ENCODE results near the gene GINS2. TPM values are rescaled to one million over a fixed set of nuclear protein-coding genes. Genes with fewer than 3 reads are reported as not detected.

GINS2 gene
- total RNA-seq, 2 experiments from 2014 or later = 74.3 to 142 TPM

GRCh38 chr16:85641776-85642176 is 47.0 kb downstream of the GINS2 start:
- intact Hi-C loops (cut with micrococcal nuclease; ENCODE audit: unreplicated experiment) = no loop called here
- Histone ChIP-seq H4K20me1 (ENCODE audit: insufficient read depth, low read length) (no peaks in the 10 kb centered on the region), H3K27ac (ENCODE audit: low read depth, low read length, poor library complexity, severe bottlenecking) (no peak overlapping the region), H2AFZ (ENCODE audit: low read length) (no peak overlapping the region), H3K79me2 (ENCODE audit: insufficient read depth, low read depth, low read length) (no peaks in the 10 kb centered on the region), H3K4me2 (ENCODE audit: low read length) (no peak overlapping the region), H3K4me1 (ENCODE audit: insufficient read depth, low read length, poor library complexity, severe bottlenecking) (no peaks in the 10 kb centered on the region), H3K9me2 (ENCODE audit: insufficient read depth, low read length) (no peaks in the 10 kb centered on the region), H3K36me3 (ENCODE audit: insufficient read depth, low read length) (no peaks in the 10 kb centered on the region; the same call in 1 of the 2 replicates), H3K9me3 (ENCODE audit: low read length) (no peaks in the 10 kb centered on the region), H3K4me3 (ENCODE audit: low read depth, low read length, poor library complexity, severe bottlenecking) (no peak overlapping the region)
- TF ChIP-seq, protein P1, sequence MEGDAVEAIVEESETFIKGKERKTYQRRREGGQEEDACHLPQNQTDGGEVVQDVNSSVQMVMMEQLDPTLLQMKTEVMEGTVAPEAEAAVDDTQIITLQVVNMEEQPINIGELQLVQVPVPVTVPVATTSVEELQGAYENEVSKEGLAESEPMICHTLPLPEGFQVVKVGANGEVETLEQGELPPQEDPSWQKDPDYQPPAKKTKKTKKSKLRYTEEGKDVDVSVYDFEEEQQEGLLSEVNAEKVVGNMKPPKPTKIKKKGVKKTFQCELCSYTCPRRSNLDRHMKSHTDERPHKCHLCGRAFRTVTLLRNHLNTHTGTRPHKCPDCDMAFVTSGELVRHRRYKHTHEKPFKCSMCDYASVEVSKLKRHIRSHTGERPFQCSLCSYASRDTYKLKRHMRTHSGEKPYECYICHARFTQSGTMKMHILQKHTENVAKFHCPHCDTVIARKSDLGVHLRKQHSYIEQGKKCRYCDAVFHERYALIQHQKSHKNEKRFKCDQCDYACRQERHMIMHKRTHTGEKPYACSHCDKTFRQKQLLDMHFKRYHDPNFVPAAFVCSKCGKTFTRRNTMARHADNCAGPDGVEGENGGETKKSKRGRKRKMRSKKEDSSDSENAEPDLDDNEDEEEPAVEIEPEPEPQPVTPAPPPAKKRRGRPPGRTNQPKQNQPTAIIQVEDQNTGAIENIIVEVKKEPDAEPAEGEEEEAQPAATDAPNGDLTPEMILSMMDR (conservative IDR thresholded peaks at IDR 0.05; ENCODE audit: low read length) = no peak
- no peak for TF ChIP-seq EZH2phosphoT487 (IDR thresholded peaks at IDR 0.05; ENCODE audit: borderline replicate concordance, low read depth, low read length)
- no peak for DNase-seq (ENCODE audit: low spot score)
- ChIA-PET CTCF (ENCODE audit: unreplicated experiment) (no interaction called here), POLR2A (no interaction called here)
- BruUV-seq (replicated peaks) = no TSS peak

DNA sequence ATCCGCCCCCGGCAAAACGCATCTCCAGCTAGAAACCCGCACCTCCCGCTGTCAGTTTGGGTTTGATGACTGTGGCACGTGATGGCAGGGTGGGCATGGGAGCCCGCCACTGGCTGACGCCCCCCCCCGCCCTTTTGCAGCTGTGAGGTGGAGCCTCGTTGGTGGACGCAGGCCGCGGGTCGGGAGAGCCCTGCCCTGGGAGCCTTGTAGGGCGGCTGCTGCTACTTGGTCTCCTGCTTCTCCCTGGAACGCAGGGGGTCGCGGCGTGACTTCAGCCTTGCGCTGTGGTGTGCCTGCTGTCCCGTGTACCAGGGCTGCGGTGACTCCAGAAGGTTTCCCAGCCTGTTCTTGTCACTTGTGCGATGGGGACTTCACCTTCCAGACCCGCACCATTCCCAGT is 47.4 kb downstream of the GINS2 start:
- no peaks in the 10 kb centered on the region for H3K9me3 ChIP-seq (ENCODE audit: low read length)
- BruUV-seq (replicated peaks) = no TSS peak
- H3K4me3 ChIP-seq (ENCODE audit: low read depth, low read length, poor library complexity, severe bottlenecking) = no peak overlapping the region
- DNase-seq (ENCODE audit: low spot score) = no peak
- no peaks in the 10 kb centered on the region for H3K79me2 ChIP-seq (ENCODE audit: insufficient read depth, low read depth, low read length)
- H4K20me1 ChIP-seq (ENCODE audit: insufficient read depth, low read length) = no peaks in the 10 kb centered on the region
- POLR2A ChIA-PET = no interaction called here
- H2AFZ ChIP-seq (ENCODE audit: low read length) = no peak overlapping the region
- intact Hi-C loops (cut with micrococcal nuclease; ENCODE audit: unreplicated experiment) = no loop called here
- CTCF ChIA-PET (ENCODE audit: unreplicated experiment) = no interaction called here
- TF ChIP-seq, protein P1 (conservative IDR thresholded peaks at IDR 0.05; ENCODE audit: low read length) = no peak
- no peak for TF ChIP-seq EZH2phosphoT487 (IDR thresholded peaks at IDR 0.05; ENCODE audit: borderline replicate concordance, low read depth, low read length)
- H3K4me1 ChIP-seq (ENCODE audit: insufficient read depth, low read length, poor library complexity, severe bottlenecking) = no peaks in the 10 kb centered on the region
- no peak overlapping the region for H3K27ac ChIP-seq (ENCODE audit: low read depth, low read length, poor library complexity, severe bottlenecking)
- no peaks in the 10 kb centered on the region; the same call in 1 of the 2 replicates for H3K36me3 ChIP-seq (ENCODE audit: insufficient read depth, low read length)
- H3K4me2 ChIP-seq (ENCODE audit: low read length) = no peak overlapping the region
- H3K9me2 ChIP-seq (ENCODE audit: insufficient read depth, low read length) = no peaks in the 10 kb centered on the region

GRCh38 chr16:85640585-85640984 is 48.2 kb downstream of the GINS2 start:
- no peak for DNase-seq (ENCODE audit: low spot score)
- Histone ChIP-seq H3K4me1 (ENCODE audit: insufficient read depth, low read length, poor library complexity, severe bottlenecking) (no peaks in the 10 kb centered on the region), H4K20me1 (ENCODE audit: insufficient read depth, low read length) (no peaks in the 10 kb centered on the region), H3K4me3 (ENCODE audit: low read depth, low read length, poor library complexity, severe bottlenecking) (no peak overlapping the region), H3K9me3 (ENCODE audit: low read length) (no peaks in the 10 kb centered on the region), H3K79me2 (ENCODE audit: insufficient read depth, low read depth, low read length) (no peaks in the 10 kb centered on the region), H3K4me2 (ENCODE audit: low read length) (no peak overlapping the region), H2AFZ (ENCODE audit: low read length) (no peak overlapping the region), H3K9me2 (ENCODE audit: insufficient read depth, low read length) (no peaks in the 10 kb centered on the region), H3K27ac (ENCODE audit: low read depth, low read length, poor library complexity, severe bottlenecking) (no peak overlapping the region), H3K36me3 (ENCODE audit: insufficient read depth, low read length) (no peaks in the 10 kb centered on the region; the same call in 1 of the 2 replicates)
- intact Hi-C loops (cut with micrococcal nuclease; ENCODE audit: unreplicated experiment) = no loop called here
- ChIA-PET POLR2A (no interaction called here), CTCF (ENCODE audit: unreplicated experiment) (no interaction called here)
- TF ChIP-seq, protein P1 (conservative IDR thresholded peaks at IDR 0.05; ENCODE audit: low read length) = no peak
- no peak for TF ChIP-seq EZH2phosphoT487 (IDR thresholded peaks at IDR 0.05; ENCODE audit: borderline replicate concordance, low read depth, low read length)
- no TSS peak for BruUV-seq (replicated peaks)

All from OCI-LY7 (cell line).